GM21447 (cell line): ENCODE data around the gene HSFY2.
"Not testable (repeated sequence)": the region's sequence is repeated elsewhere in the genome, so short reads cannot be mapped to it uniquely, and the experiment has no call there.

ENCODE experiments used
- ATAC-seq: cut with Tn5 transposase; IDR thresholded peaks from one replicate; pipeline ENCODE4 v1.9.1; 2021; ENCODE audit not compliant: unreplicated experiment

HSFY2 gene, protein sequence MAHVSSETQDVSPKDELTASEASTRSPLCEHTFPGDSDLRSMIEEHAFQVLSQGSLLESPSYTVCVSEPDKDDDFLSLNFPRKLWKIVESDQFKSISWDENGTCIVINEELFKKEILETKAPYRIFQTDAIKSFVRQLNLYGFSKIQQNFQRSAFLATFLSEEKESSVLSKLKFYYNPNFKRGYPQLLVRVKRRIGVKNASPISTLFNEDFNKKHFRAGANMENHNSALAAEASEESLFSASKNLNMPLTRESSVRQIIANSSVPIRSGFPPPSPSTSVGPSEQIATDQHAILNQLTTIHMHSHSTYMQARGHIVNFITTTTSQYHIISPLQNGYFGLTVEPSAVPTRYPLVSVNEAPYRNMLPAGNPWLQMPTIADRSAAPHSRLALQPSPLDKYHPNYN

DNA sequence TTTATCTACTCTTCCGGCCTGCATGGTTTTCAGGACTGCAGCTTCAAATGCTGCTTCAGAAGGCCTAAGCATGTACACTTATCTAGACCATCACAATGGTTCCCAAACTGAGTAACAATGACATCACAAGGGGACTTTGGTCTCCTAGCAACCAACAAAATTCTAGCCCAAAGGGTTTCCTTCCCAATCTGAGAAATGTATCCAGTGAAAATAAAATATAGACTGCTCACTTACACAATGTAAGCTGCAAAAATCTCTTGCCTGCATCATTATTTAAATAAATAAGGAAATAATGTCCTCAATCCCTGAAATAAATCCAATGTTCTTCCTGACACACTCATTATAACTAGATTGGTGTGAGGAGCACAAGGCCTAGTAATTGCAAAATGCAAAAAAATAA lies at the start of gene HSFY2:
Gene HSFY2, minus strand, starts transcription at position 101 of the 400 bp plus-strand sequence. CDS start 117 bp downstream, outside the sequence.
- ATAC-seq = not testable (repeated sequence)

DNA sequence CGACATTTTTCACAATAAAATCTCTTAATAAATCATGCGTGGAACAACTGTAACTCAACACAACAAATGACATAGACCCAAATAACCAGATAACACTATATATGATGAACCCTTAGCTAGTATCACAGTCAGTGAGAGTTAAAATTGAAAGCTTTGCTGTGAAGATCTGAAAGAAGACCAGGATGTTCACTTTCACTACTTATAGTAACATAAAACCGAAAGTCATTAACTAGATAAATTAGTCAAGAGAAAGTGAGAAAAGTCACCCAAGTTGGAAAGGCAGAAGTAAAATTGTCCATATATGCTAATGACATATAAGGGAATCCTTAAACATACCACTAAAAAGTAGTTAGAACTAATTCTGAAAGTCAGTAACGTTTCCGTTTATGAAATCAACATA lies 42.2 kb upstream of the HSFY2 start:
- ATAC-seq = not testable (repeated sequence)

DNA sequence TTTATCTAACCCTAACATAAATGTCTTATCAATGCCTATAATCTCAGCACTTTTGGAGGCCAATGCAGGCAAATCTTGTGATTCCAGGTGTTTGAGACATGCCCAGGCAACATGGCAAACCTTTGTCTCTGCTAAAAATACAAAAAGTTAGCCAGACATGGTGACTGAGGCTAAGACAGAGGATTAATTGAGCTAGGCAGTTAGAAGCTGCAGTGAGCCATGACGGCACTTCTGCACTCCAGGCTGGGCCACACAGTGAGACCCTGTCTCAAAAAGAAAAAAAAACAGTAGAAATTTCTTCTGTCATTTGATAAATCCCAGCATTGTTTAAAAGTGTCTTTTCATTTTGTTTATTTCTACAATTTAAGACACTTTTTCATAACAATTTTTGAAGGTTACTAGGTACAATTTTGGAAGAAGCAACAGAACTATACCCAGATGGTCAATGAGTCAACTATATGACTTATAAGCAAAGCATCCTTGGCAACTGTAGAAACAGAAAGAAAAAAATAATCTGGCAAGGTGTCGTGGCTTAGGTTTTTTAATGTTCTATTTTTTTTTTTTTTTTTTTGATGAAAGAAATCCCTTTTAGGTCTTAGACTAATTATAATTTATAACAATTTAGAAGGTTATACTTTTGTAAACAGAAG lies 15.3 kb upstream of the HSFY2 start:
- ATAC-seq = not testable (repeated sequence)

DNA sequence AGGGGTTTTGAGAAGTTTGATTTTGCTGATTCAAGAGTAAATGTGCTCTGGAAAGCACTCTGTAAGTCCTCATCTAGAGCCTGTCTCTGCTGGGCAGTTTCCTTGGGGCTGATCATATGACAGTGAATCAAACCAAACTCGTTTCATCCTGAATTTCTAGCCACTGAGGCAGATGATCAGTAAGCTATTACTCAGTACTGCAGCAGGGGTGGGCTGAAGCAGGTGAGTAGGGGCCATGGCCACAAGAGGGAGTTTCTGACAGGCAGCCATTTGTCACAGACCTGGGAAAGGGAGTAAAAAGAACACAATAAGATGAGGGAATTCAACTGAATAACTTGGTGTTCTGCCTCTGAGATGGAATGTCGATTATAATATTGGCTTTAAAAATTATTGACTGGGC lies 19.5 kb downstream of the HSFY2 start:
- not testable (repeated sequence) for ATAC-seq

DNA sequence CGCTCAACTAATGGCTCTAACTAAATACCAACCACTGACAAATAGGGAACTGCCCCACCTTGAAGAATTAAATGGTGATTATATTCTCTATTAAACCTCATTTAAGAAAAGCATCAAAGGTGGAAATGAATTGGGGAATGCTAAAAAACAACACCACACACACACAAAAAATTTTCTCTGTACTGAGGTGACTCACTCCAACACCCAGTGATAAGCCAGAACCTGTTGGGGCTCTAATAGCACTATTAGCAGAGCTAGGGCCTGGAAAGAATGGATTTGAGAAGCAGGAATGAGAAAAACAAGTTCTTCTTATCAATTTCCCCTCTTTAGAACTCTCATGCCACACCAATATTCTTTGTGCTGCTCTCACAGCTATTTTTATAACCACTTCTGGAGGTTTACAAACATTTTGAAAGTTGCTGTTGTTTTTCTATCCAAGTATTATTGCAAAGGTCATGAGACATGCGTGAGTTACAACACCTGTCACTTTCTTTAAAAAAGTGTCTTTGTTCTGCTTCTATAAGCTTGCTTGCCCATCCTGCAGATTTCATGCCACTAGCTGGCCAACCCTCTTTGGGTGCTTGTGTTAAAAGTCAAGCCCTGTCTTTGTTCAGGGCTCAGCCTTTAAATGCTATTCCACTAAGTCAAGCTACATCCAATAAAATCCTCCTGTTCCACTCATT lies 20.3 kb downstream of the HSFY2 start:
- ATAC-seq = not testable (repeated sequence)

DNA sequence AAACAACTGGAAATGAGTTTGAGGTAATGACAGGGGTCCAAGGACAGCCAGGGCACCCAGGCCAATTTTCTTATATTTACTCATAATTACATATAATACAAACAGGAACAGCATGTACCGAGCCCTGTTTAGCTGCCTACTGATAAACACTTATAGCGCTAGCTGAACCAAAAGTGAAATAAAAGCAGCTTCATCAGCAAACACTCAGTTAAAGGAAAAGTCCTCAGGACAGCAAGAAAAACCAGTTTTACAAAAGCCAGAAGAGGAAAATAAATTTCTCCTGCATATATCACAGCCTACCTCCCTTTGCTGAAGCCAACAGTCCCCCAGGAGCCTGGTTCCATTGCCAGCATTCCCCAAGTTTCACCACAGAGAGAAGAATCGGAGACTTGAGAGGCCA lies 49.8 kb downstream of the HSFY2 start:
- ATAC-seq = not testable (repeated sequence)
